ENCODE data around the gene UGT2B17. TPM values are rescaled to one million over a fixed set of nuclear protein-coding genes. Genes with fewer than 3 reads are reported as not detected.
"Not testable (repeated sequence)": the region's sequence is repeated elsewhere in the genome, so short reads cannot be mapped to it uniquely, and the experiment has no call there.

UGT2B17 gene
- total and polyA plus RNA-seq, 2 experiments from 2014 or later: not detected

GRCh38 chr4:68552818-68553811 is 23.0 kb downstream of the UGT2B17 start:
- not testable (repeated sequence) for H3K27ac ChIP-seq; H3K27me3 ChIP-seq; H3K4me3 ChIP-seq; H3K4me1 ChIP-seq (ENCODE audit: low read depth); H3K9me3 ChIP-seq (ENCODE audit: low read depth); H3K36me3 ChIP-seq; DNase-seq (ENCODE audit: low read depth in 1 of 2, low spot score in 1 of 2)

GRCh38 chr4:68542742-68543141 is 33.4 kb downstream of the UGT2B17 start:
- DNase-seq (ENCODE audit: low read depth in 1 of 2, low spot score in 1 of 2); H3K9me3 ChIP-seq (ENCODE audit: low read depth): not testable (repeated sequence)

GRCh38 chr4:68536375-68536774 is 39.7 kb downstream of the UGT2B17 start:
- Histone ChIP-seq H3K4me3 (no peak overlapping the region), H3K36me3 (no peaks in the 10 kb centered on the region), H3K9me3 (ENCODE audit: low read depth) (no peaks in the 10 kb centered on the region), H3K4me1 (ENCODE audit: low read depth) (no peaks in the 10 kb centered on the region), H3K27ac (no peak overlapping the region), H3K27me3 (no peaks in the 10 kb centered on the region)
- TF ChIP-seq CTCF (IDR thresholded peaks at IDR 0.05; ENCODE audit: low read depth, low read length): no peak
- DNase-seq (ENCODE audit: low read depth in 1 of 2, low spot score in 1 of 2): no peak

More at GRCh38 chr4:68542742-68543141, 33.4 kb downstream of the UGT2B17 start:
- H3K4me3 ChIP-seq; H3K36me3 ChIP-seq; H3K27me3 ChIP-seq; H3K27ac ChIP-seq; H3K4me1 ChIP-seq (ENCODE audit: low read depth): not testable (repeated sequence)

- Histone ChIP-seq H3K4me3 (no peak overlapping the region), H3K27ac (no peak overlapping the region), H3K27me3 (no peaks in the 10 kb centered on the region), H3K36me3 (no peaks in the 10 kb centered on the region), H3K4me1 (ENCODE audit: low read depth) (no peaks in the 10 kb centered on the region), H3K9me3 (ENCODE audit: low read depth) (no peaks in the 10 kb centered on the region)
- TF ChIP-seq CTCF (IDR thresholded peaks at IDR 0.05; ENCODE audit: low read depth, low read length): no peak
- no peak for DNase-seq (ENCODE audit: low read depth in 1 of 2, low spot score in 1 of 2)
These were observed 40.1 kb downstream of the UGT2B17 start for GRCh38 chr4:68535974-68536373.

- not testable (repeated sequence) for DNase-seq (ENCODE audit: low read depth in 1 of 2, low spot score in 1 of 2); H3K9me3 ChIP-seq (ENCODE audit: low read depth); H3K4me3 ChIP-seq; H3K27me3 ChIP-seq; H3K27ac ChIP-seq; H3K36me3 ChIP-seq; H3K4me1 ChIP-seq (ENCODE audit: low read depth)
These were observed 53.9 kb downstream of the UGT2B17 start for GRCh38 chr4:68522232-68522631.

GRCh38 chr4:68520985-68521384 is 55.1 kb downstream of the UGT2B17 start:
- Histone ChIP-seq H3K4me3 (no peak overlapping the region), H3K36me3 (no peaks in the 10 kb centered on the region), H3K27me3 (no peaks in the 10 kb centered on the region), H3K4me1 (ENCODE audit: low read depth) (no peaks in the 10 kb centered on the region), H3K9me3 (ENCODE audit: low read depth) (no peaks in the 10 kb centered on the region), H3K27ac (no peak overlapping the region)
- TF ChIP-seq CTCF (IDR thresholded peaks at IDR 0.05; ENCODE audit: low read depth, low read length): no peak
- no peak for DNase-seq (ENCODE audit: low read depth in 1 of 2, low spot score in 1 of 2)

- Histone ChIP-seq H3K27ac (no peak overlapping the region), H3K4me1 (ENCODE audit: low read depth) (no peaks in the 10 kb centered on the region), H3K9me3 (ENCODE audit: low read depth) (no peaks in the 10 kb centered on the region), H3K36me3 (no peaks in the 10 kb centered on the region), H3K27me3 (no peaks in the 10 kb centered on the region), H3K4me3 (no peak overlapping the region)
- DNase-seq (ENCODE audit: low read depth in 1 of 2, low spot score in 1 of 2): no peak
- TF ChIP-seq CTCF (IDR thresholded peaks at IDR 0.05; ENCODE audit: low read depth, low read length): no peak
These were observed 57.2 kb downstream of the UGT2B17 start for GRCh38 chr4:68518889-68519288.

- H3K27ac ChIP-seq; DNase-seq (ENCODE audit: low read depth in 1 of 2, low spot score in 1 of 2); H3K9me3 ChIP-seq (ENCODE audit: low read depth); H3K36me3 ChIP-seq; H3K4me1 ChIP-seq (ENCODE audit: low read depth); H3K27me3 ChIP-seq; H3K4me3 ChIP-seq: not testable (repeated sequence)
These were observed 70.7 kb downstream of the UGT2B17 start for GRCh38 chr4:68505452-68505851.

- DNase-seq (ENCODE audit: low read depth in 1 of 2, low spot score in 1 of 2): not testable (repeated sequence)
These were observed 71.3 kb downstream of the UGT2B17 start for GRCh38 chr4:68504836-68505235.

GRCh38 chr4:68503462-68503861 is 72.7 kb downstream of the UGT2B17 start:
- not testable (repeated sequence) for H3K27ac ChIP-seq; H3K4me1 ChIP-seq (ENCODE audit: low read depth); DNase-seq (ENCODE audit: low read depth in 1 of 2, low spot score in 1 of 2); H3K27me3 ChIP-seq; H3K4me3 ChIP-seq; H3K36me3 ChIP-seq; H3K9me3 ChIP-seq (ENCODE audit: low read depth)

More at GRCh38 chr4:68504836-68505235, 71.3 kb downstream of the UGT2B17 start:
- not testable (repeated sequence) for H3K4me3 ChIP-seq; H3K36me3 ChIP-seq; H3K4me1 ChIP-seq (ENCODE audit: low read depth); H3K9me3 ChIP-seq (ENCODE audit: low read depth); H3K27ac ChIP-seq; H3K27me3 ChIP-seq

All from cardiac muscle cell (in vitro differentiated cells and primary cell).